Pulmonary artery endothelial cell (primary cell): ENCODE measurements around the gene OR1J4. TPM values are rescaled to one million over a fixed set of nuclear protein-coding genes. Genes with fewer than 3 reads are reported as not detected.

Experiments
- total RNA-seq: library from RNA; depleted of rRNA; stranded (reverse); fragments of >200 nt; gene quantifications from 2 replicates; pipeline ENCODE4 v1.2.3, GENCODE V29; 2014

Gene OR1J4
- total RNA-seq, 1 donor from 2014 or later = not detected

Other genes starting within 250 kb of the OR1J4 start
- gene PTGS1, start 148.1 kb upstream of the OR1J4 start, total RNA-seq = 14.4 and 28.7 TPM in 2 replicates
- gene OR1J1, start 41.2 kb upstream of the OR1J4 start, total RNA-seq = not detected in 2 replicates
- not detected in 2 replicates for gene OR1J2, start 8.3 kb upstream of the OR1J4 start, total RNA-seq
- not detected in 2 replicates for gene OR1N1, start 8.2 kb downstream of the OR1J4 start, total RNA-seq
- not detected in 2 replicates for gene OR1N2, start 34.0 kb downstream of the OR1J4 start, total RNA-seq
- gene OR1L8, start 64.2 kb downstream of the OR1J4 start, total RNA-seq = 0.11 and 0.13 TPM in 2 replicates
- gene OR1Q1, start 95.6 kb downstream of the OR1J4 start, total RNA-seq = not detected in 2 replicates
- 0.07 TPM in 1 of 2 replicates, not detected in the other for gene OR1B1, start 138.5 kb downstream of the OR1J4 start, total RNA-seq
- gene OR1L1, start 142.6 kb downstream of the OR1J4 start, total RNA-seq = not detected in 2 replicates
- not detected in 2 replicates for gene OR1L3, start 156.0 kb downstream of the OR1J4 start, total RNA-seq
- not detected in 2 replicates for gene OR1L4, start 204.8 kb downstream of the OR1J4 start, total RNA-seq
- gene OR1L6, start 223.2 kb downstream of the OR1J4 start, total RNA-seq = not detected in 2 replicates